NCI-H526 treated with DMSO at 0.1 percent for 48 hours (cell line): ENCODE results near the gene REC114.
"Not testable (repeated sequence)": the region's sequence is repeated elsewhere in the genome, so short reads cannot be mapped to it uniquely, and the experiment has no call there.

Experiments used
- DNase-seq: peaks from one replicate; lab custom pipeline; 2025; lab: John Stamatoyannopoulos, UW

REC114 gene

DNA sequence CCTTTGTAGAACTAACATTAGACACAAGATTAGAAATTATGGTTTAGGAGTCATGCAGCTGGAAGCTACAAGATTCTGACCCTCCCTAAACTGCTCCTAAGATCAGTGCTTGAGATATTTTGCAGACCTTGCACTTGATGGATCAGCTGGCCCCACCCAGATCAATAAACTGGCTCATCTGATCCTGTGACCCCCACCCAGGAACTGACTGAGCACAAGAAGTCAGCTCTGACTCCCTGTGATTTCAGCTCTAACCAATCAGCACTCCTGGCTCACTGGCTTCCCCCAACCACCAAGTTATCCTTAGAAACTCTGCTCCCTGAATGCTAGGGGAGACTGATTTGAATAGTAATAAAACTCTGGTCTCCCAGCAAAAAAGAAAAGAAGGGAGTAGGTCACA, 134.6 kb downstream of the REC114 start:
- DNase-seq: not testable (repeated sequence)

DNA sequence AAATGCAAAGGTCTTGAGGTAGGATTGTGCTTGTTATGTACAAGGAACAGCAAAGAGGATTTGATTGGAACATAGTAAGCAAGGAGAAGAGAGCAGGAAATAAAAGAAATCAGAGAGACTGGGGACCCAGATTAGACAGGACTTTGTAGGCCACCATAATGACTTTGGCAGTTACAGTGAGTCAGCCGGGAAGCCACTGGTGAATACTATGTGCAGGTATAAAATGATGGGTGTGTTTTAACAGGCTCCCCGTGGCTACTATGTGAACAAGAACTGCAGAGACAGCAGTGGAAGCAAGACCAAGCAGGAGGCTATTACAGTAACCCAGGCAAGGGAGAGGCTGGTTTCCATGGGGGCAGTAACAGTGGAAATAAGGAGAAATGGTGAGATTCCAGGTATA, 135.1 kb downstream of the REC114 start:
- DNase-seq: no peak

DNA sequence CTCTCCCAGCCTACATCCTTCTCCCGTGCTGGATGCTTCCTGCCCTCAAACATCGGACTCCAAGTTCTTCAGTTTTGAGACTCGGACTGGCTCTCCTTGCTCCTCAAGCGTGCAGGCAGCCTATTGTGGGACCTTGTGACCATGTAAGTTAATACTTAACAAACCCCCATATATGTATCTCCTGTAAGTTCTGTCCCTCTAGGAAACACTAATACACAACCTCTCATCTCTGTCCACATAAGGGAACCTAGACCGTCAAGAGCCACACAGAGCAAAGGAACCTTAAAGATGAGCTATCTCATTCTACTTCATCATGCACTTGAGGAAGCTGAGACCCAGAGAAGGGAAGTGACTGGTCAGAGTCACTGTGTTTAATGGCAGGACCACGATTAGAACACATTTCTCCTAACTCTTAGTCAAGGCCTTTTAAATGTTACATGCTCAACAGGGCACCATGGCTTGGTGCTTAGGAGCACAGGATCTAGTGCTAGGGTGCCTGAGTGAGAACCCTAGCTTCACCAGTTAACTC, 140.0 kb downstream of the REC114 start:
- no peak for DNase-seq

DNA sequence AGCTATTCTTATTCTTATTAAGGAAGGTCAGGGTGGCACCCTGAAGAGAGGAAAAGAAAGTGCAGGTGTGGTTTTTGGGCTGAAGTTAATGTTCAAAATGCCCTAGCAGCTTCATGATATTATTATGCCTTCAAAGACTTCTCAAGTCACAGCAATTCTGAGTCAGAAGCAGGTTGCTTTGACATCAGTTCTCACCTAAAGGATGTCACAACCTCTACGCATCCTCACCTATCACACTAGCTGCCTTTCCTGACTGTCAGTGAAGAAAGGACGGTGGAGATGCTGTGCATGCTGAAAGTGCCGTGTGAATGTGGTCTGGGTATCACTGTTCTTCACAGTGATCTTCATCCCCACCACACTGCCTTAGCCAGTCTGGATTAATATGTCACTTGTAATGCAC, 140.6 kb downstream of the REC114 start:
- no peak for DNase-seq

DNA sequence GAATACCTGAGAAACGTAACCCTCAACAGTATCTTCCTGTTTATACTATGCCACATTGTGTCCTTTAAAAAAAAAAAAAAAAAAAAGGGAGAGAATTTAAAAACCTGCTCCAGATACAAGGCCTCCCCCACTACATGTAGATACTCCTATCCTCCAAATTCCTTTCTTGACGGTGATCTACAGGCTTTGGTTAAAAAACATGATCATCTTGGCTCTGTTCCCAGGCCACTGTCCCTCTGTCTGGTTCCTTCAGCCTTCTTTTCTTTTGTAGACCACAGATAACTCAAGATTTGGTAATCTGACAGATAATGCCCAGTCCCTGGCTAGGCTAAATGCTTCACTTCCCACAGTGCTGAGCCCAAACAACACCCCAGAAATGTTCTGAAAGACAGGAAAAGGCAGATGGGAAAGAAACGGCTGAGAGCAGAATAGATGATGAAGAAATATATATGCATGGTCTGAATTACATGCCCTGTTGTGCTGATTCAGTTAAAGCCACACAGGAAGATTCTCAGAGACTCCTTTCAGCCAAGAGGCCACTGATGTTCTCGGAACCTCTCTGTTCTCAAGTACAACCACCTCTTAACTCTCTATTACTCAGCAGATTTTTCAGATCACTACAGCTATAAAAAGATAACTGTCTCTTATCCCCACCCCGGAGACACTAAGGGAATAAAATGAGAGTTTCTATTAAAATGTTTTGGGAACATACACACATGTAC, 141.9 kb downstream of the REC114 start:
- DNase-seq: no peak

GRCh38 chr15:73585871-73586654, 143.1 kb downstream of the REC114 start:
- no peak for DNase-seq

DNA sequence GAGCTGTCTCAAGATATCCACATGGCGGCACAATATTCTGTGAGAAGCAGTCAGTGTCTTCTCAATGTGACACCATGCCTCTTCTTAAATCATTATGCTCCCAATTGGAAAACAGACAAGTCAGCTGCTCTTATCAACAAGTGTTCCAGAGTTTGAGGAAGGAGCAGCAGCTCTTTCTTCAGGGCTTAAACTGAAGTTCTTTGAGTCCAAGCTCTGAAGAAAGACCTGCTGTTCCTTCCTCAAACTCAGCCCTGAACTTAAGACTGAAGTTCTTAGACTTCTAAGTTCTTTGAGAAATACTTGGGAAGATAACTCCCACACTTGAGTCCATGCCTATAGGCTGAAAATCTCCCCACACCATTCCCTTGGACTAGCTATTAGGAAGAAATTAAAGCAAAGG, 146.8 kb downstream of the REC114 start:
- no peak for DNase-seq

DNA sequence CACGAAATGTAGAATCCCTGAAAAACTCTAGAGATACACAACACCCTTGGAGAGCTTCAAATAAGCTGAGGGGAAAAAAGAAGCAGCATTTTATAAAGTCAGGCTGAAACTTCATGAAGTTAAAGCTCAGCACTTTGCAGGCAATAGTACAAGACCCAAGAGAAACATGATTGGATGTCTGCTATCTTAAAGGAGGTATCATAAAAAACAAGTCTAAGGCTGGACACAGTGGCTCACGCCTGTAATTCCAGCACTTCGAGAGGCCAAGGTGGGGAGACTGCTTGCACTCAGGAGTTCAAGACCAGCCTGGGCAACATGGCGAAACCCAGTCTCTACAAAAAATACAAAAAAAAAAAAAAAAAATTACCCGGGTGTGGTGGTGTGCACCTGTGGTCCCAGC, 147.3 kb downstream of the REC114 start:
- DNase-seq: no peak

GRCh38 chr15:73593304-73594074, 150.5 kb downstream of the REC114 start:
- no peak for DNase-seq

- DNase-seq: no peak
These were observed 151.1 kb downstream of the REC114 start for GRCh38 chr15:73594109-73594508.

- no peak for DNase-seq
These were observed 153.2 kb downstream of the REC114 start for GRCh38 chr15:73596174-73596573.

DNA sequence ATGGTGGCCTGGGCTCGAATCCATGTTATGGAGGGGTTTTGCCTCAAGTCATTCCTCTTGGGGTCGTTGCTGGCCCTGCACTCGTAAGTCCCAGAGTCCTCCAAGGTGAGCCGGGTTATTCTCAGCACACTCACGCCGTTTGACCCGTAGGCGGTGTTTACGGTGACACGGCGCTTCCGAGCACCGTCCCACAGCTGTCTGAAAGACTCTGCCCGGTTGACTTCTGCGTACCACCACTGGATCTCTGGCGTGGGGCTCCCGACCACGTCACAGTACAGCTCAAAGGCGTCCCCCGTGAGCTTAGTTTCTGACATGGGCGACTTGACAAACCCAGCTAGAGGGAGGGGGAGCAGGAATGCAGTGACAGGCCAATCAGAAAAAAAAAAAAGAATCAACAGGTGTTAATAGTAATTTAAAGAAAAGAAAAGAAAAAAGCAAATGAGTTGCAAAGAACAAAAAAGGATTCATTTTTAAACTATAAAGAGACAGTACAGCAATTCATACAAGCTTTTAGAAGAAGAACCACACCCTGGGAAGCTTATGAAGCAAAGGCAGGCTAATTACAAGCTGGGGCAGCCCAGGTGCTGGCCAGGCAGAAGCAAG, 154.2 kb downstream of the REC114 start:
- DNase-seq: no peak

DNA sequence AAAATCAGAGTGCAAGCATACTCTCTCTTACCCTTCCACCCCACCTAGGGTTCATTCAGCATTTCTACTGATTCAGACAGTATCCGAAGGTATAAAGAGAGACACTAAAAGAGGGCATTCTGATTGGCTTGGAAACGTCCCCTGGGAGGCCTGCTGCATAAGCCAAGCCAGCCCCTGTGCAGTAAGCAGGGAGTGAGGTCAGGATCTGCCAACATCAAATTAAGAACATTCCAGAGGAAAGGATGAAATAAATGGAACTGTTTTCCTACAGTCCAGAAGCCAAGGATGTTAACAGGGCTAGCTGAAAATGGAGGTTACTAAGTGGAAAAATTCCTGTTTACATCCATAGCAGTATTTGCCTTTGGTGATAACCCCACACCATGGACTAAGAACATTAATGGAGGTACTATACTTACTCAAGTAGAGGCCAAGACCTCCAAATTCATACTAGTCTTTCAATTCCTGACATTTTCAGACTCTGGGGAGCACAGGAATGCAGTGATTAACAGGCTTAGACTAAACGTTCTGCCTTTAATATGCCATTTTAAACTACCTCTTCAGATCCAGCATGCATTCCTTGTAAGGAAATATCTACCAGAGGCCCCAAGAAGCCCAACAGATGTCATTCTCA, 155.7 kb downstream of the REC114 start:
- DNase-seq: no peak

GRCh38 chr15:73599934-73600333, 157.0 kb downstream of the REC114 start:
- no peak for DNase-seq

GRCh38 chr15:73600413-73601335, 157.7 kb downstream of the REC114 start:
- no peak for DNase-seq

DNA sequence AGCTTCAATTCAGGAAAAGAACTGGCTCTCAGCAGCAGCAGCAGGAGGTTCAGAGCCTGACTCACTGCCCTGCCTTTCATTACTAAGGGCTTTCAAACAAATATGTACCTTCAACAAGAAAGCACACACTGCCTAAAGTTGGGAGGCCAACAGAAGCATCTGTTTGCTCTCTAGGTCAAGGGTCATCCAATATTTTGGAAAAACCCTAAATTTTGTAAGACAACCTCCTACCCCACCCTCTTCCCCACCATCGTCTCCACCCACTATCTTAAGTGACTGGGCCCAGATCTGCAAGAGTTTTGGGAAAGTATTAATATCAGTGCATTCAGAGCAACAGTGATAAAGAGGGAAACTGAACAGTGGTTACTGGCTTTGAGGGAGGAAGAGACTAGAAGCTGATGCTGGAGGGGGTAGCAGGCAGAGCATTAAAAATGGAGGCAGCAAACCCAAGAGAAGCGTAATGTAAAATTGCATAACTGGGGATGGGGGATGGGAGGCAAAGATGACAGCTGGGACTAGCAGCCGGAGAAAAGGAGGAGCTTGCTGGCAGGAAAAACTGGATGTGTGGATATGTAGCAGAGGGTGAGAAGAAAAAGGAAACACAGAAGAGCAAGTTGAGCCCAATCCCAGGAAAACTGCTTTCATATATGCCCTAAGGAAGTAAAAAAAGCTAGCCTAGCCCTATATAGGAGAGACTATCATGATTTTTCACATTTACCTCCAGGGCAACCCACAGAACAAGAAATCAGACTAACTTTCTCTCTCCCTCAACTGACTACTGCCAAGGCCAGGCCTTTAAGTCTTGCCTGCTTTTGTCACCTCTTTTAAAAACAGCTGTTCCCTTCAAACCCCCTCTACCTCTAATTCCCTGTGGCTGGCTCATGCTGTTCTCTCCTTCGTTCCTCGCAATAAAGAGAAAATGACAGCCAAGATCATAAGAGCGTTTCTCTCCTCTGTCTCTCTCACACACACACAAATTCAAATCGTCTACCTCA, 158.8 kb downstream of the REC114 start:
- no peak for DNase-seq

GRCh38 chr15:73602446-73602843, 159.5 kb downstream of the REC114 start:
- DNase-seq: no peak

GRCh38 chr15:73602992-73603391, 160.0 kb downstream of the REC114 start:
- no peak for DNase-seq

GRCh38 chr15:73604477-73604876, 161.5 kb downstream of the REC114 start:
- DNase-seq: no peak
